ENCODE results near the gene LENG9.

LENG9 gene

GRCh38 chr19:54460230-54461005 is 3.2 kb downstream of the LENG9 start:
- Histone ChIP-seq H3K9me3 (replicated peaks; ENCODE audit: insufficient read depth, low read length) (no peaks in the 10 kb centered on the region), H4K20me1 (ENCODE audit: insufficient read depth, low read length) (peaks cover 6% of the 10 kb centered on the region), H3K4me2 (ENCODE audit: low read depth, low read length) (no peak overlapping the region), H3K4me1 (ENCODE audit: low read length) (peaks cover 5% of the 10 kb centered on the region; the same call in 1 of the 2 replicates), H3K4me3 (ENCODE audit: low read length) (no peak overlapping the region), H2AFZ (ENCODE audit: low read length) (no peak overlapping the region), H3K27me3 (replicated peaks; ENCODE audit: insufficient read depth, low read length) (no peaks in the 10 kb centered on the region), H3K9me2 (replicated peaks; ENCODE audit: insufficient read depth, low read length) (no peaks in the 10 kb centered on the region), H3K27ac (ENCODE audit: low read length) (no peak overlapping the region), H3K36me3 (replicated peaks; ENCODE audit: insufficient read depth, low read length) (peaks cover 4% of the 10 kb centered on the region), H3F3A (ENCODE audit: insufficient read depth, low read length) (peaks cover 16% of the 10 kb centered on the region), H3K79me2 (ENCODE audit: low read length) (peaks cover 40% of the 10 kb centered on the region), H3K9ac (ENCODE audit: low read length) (no peak overlapping the region)
- DNase-seq: no peak
- TF ChIP-seq CTCF (IDR thresholded peaks at IDR 0.05; ENCODE audit: low read length): no peak
- no peak for TF ChIP-seq EZH2phosphoT487 (IDR thresholded peaks at IDR 0.05; ENCODE audit: low read length)
- TF ChIP-seq EZH2 (optimal IDR thresholded peaks at IDR 0.05; ENCODE audit: low read depth, low read length): no peak

- no peak overlapping the region for H2AFZ ChIP-seq (ENCODE audit: low read length)
- H3K27me3 ChIP-seq (replicated peaks; ENCODE audit: insufficient read depth, low read length): no peaks in the 10 kb centered on the region
- peaks cover 6% of the 10 kb centered on the region for H4K20me1 ChIP-seq (ENCODE audit: insufficient read depth, low read length)
- H3K9ac ChIP-seq (ENCODE audit: low read length): no peak overlapping the region
- peaks cover 10% of the 10 kb centered on the region for H3K36me3 ChIP-seq (replicated peaks; ENCODE audit: insufficient read depth, low read length)
- H3K4me1 ChIP-seq (ENCODE audit: low read length): peaks cover 5% of the 10 kb centered on the region; the same call in 1 of the 2 replicates
- no peaks in the 10 kb centered on the region for H3K9me2 ChIP-seq (replicated peaks; ENCODE audit: insufficient read depth, low read length)
- no peak for DNase-seq
- TF ChIP-seq EZH2phosphoT487 (IDR thresholded peaks at IDR 0.05; ENCODE audit: low read length) (no peak), EZH2 (optimal IDR thresholded peaks at IDR 0.05; ENCODE audit: low read depth, low read length) (no peak), CTCF (IDR thresholded peaks at IDR 0.05; ENCODE audit: low read length) (no peak)
- peaks cover 13% of the 10 kb centered on the region for H3F3A ChIP-seq (ENCODE audit: insufficient read depth, low read length)
- peaks cover 49% of the 10 kb centered on the region for H3K79me2 ChIP-seq (ENCODE audit: low read length)
- H3K9me3 ChIP-seq (replicated peaks; ENCODE audit: insufficient read depth, low read length): no peaks in the 10 kb centered on the region
- no peak overlapping the region for H3K4me2 ChIP-seq (ENCODE audit: low read depth, low read length)
- H3K27ac ChIP-seq (ENCODE audit: low read length): no peak overlapping the region
- no peak overlapping the region for H3K4me3 ChIP-seq (ENCODE audit: low read length)
These were observed 4.0 kb downstream of the LENG9 start for GRCh38 chr19:54459282-54460229.

GRCh38 chr19:54458648-54459281 is 4.8 kb downstream of the LENG9 start:
- Histone ChIP-seq H3K9me3 (replicated peaks; ENCODE audit: insufficient read depth, low read length) (no peaks in the 10 kb centered on the region), H3K4me3 (ENCODE audit: low read length) (no peak overlapping the region), H3K79me2 (ENCODE audit: low read length) (peaks cover 57% of the 10 kb centered on the region), H3K36me3 (replicated peaks; ENCODE audit: insufficient read depth, low read length) (peaks cover 18% of the 10 kb centered on the region), H3K9ac (ENCODE audit: low read length) (no peak overlapping the region), H3K27ac (ENCODE audit: low read length) (no peak overlapping the region), H4K20me1 (ENCODE audit: insufficient read depth, low read length) (peaks cover 6% of the 10 kb centered on the region), H3K4me1 (ENCODE audit: low read length) (peaks cover 5% of the 10 kb centered on the region; the same call in 1 of the 2 replicates), H3K9me2 (replicated peaks; ENCODE audit: insufficient read depth, low read length) (no peaks in the 10 kb centered on the region), H3F3A (ENCODE audit: insufficient read depth, low read length) (peaks cover 7% of the 10 kb centered on the region; the same call in 1 of the 2 replicates), H3K4me2 (ENCODE audit: low read depth, low read length) (no peak overlapping the region), H3K27me3 (replicated peaks; ENCODE audit: insufficient read depth, low read length) (no peaks in the 10 kb centered on the region), H2AFZ (ENCODE audit: low read length) (no peak overlapping the region)
- DNase-seq: no peak
- TF ChIP-seq CTCF (IDR thresholded peaks at IDR 0.05; ENCODE audit: low read length): no peak
- TF ChIP-seq EZH2 (optimal IDR thresholded peaks at IDR 0.05; ENCODE audit: low read depth, low read length): no peak
- TF ChIP-seq EZH2phosphoT487 (IDR thresholded peaks at IDR 0.05; ENCODE audit: low read length): no peak

All from MM.1S (cell line).